ENCODE data around the gene CA12. TPM values are rescaled to one million over a fixed set of nuclear protein-coding genes. Genes with fewer than 3 reads are reported as not detected.

Gene CA12
- total RNA-seq, 2 donors from 2014 or later: 1.3 to 5.5 TPM

DNA sequence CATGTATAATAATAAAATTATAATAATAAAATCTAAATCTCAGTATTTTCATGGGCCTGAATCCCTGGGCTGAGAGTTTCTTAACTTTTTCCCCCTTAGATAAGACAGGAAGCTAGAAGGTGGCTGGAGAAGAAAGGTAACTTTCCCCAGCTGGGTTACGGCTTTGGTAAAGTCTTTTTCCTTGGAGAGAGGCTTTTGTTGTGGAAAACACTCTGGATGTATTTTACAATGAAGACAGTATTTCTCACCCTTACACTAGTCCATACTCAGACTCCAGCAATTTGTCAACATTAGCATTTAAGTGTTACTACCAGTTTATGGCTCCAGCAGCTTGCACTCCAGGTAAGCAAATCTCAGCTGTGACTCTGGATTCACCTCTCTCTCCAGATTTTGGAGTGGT is 69.4 kb downstream of the CA12 start:
- H3K27me3 ChIP-seq: no peaks in the 10 kb centered on the region
- no peaks in the 10 kb centered on the region for H3K9me3 ChIP-seq
- no peak overlapping the region for H3K4me3 ChIP-seq
- DNase-seq (ENCODE audit: low spot score): no peak
- no peak overlapping the region for H3K27ac ChIP-seq
- no peaks in the 10 kb centered on the region for H3K4me1 ChIP-seq
- no peaks in the 10 kb centered on the region for H3K36me3 ChIP-seq
- TF ChIP-seq, protein P1, sequence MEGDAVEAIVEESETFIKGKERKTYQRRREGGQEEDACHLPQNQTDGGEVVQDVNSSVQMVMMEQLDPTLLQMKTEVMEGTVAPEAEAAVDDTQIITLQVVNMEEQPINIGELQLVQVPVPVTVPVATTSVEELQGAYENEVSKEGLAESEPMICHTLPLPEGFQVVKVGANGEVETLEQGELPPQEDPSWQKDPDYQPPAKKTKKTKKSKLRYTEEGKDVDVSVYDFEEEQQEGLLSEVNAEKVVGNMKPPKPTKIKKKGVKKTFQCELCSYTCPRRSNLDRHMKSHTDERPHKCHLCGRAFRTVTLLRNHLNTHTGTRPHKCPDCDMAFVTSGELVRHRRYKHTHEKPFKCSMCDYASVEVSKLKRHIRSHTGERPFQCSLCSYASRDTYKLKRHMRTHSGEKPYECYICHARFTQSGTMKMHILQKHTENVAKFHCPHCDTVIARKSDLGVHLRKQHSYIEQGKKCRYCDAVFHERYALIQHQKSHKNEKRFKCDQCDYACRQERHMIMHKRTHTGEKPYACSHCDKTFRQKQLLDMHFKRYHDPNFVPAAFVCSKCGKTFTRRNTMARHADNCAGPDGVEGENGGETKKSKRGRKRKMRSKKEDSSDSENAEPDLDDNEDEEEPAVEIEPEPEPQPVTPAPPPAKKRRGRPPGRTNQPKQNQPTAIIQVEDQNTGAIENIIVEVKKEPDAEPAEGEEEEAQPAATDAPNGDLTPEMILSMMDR (IDR thresholded peaks at IDR 0.05): no peak

DNA sequence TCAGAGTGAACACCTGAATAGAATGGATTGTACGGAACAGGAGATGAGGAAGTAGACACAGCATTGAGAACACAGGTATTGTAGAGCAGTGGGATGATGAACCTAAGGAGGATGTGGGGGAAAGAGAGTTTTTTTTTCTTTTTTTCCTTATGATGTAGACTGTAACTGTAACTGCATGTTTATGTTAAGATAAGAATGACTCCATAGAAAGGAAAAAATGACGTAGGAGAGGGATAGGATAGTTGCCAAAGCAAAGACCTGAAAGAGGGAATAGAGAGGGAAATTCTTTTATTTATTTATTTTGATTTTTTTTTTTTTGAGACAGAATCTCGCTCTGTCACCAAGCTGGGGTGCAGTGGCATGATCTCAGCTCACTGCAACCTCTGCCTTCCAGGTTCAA is 71.0 kb downstream of the CA12 start:
- no peak overlapping the region for H3K4me3 ChIP-seq
- H3K4me1 ChIP-seq: no peaks in the 10 kb centered on the region
- peaks cover 6% of the 10 kb centered on the region for H3K36me3 ChIP-seq

DNA sequence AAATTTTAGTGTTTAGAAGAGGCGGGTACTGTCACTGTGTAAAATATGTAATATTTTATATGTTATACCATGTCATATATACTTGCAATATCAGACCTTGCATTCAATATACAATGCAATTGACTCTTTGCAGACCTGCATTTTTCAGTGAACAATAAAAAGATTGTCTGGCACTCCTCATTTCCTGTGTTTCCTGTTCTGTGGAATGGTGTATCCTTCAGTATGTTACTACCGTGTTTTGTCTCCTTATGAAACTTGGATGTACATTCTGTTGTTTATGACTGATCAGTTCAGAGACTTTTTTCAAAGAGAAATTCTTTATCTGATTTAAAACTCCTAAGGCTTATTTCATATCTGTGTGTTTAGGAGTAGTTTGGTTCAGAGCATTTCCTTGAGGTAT is 72.7 kb downstream of the CA12 start:
- Histone ChIP-seq H3K9me3 (no peaks in the 10 kb centered on the region), H3K4me1 (no peaks in the 10 kb centered on the region), H3K27ac (no peak overlapping the region), H3K27me3 (no peaks in the 10 kb centered on the region), H3K36me3 (peaks cover 13% of the 10 kb centered on the region), H3K4me3 (no peak overlapping the region)
- DNase-seq (ENCODE audit: low spot score): no peak
- TF ChIP-seq, protein P1 (IDR thresholded peaks at IDR 0.05): no peak

More for the DNA sequence above, 71.0 kb downstream of the CA12 start:
- TF ChIP-seq, protein P1 (IDR thresholded peaks at IDR 0.05): no peak
- Histone ChIP-seq H3K27me3 (no peaks in the 10 kb centered on the region), H3K27ac (no peak overlapping the region), H3K9me3 (no peaks in the 10 kb centered on the region)
- no peak for DNase-seq (ENCODE audit: low spot score)

DNA sequence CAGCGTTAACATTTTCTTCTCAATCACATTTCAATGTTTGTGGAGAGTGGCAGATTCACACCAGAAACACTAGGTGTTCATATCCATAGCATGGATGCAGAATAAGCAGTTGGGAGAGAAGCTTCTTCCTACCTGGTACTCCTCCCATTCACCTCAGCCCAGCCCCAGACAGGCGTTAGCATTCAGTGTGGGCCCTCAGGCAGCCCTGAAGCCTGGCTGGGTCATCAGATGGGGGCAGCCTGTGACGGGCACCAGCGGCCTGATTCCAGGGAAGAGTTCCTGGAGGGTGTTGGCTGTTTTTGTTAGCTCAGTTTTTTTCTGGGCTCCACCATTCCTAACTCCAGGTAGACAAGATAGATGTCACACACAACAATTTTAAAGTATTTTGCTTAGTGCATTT is 73.2 kb downstream of the CA12 start:
- Histone ChIP-seq H3K9me3 (no peaks in the 10 kb centered on the region), H3K27ac (no peak overlapping the region), H3K27me3 (no peaks in the 10 kb centered on the region), H3K36me3 (peaks cover 17% of the 10 kb centered on the region), H3K4me1 (no peaks in the 10 kb centered on the region), H3K4me3 (no peak overlapping the region)
- TF ChIP-seq, protein P1 (IDR thresholded peaks at IDR 0.05): no peak
- no peak for DNase-seq (ENCODE audit: low spot score)

DNA sequence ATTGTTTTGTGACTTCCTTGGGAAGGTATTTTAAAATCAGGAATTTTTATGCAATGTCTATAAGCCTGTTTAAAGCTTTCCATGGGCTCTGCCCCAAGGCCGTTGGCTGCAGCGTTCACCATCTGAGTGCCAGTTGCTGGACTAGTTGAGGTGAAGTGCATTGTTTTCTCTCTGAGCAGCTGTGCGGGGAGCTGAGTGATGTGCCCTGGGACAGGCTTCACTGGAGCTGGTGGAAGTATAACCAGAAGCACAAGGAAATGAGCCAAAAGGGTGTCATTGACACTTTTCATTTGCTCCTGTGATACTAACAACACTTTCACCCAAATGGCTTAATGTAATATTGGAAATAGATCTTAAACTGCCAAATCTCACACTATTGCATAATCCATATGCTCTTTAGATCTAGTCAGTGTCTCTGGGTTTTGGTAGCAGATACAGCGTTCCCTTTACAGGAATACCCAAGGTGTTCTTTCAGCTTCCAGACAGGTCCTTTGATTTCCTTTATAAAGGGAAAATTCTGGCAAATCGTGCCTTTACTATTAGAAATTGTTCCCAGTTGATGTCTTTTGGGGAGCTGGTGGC is 75.1 kb downstream of the CA12 start:
- H3K27ac ChIP-seq: no peak overlapping the region
- TF ChIP-seq, protein P1 (IDR thresholded peaks at IDR 0.05): no peak
- no peak for DNase-seq (ENCODE audit: low spot score)
- H3K27me3 ChIP-seq: no peaks in the 10 kb centered on the region
- H3K4me3 ChIP-seq: no peak overlapping the region
- no peaks in the 10 kb centered on the region for H3K9me3 ChIP-seq
- H3K4me1 ChIP-seq: no peaks in the 10 kb centered on the region
- H3K36me3 ChIP-seq: peaks cover 29% of the 10 kb centered on the region

DNA sequence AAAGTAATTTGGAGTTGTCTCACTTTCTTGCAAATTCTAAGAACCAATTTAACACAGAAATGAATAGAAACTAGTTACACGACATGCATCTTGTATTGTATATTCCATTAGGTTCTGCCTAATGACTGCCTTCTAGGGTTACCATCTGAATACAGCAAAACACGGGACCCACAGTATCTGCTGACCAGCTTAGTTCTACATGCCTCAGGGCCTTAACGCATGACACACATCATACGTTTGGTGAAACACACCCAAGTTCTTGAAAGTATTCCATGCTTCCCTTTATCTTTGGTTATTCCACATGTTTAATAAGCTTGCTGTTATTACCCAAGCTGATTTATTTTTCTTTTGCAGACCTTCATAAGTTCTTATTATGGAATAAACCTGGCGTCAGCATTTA is 76.4 kb downstream of the CA12 start:
- no peaks in the 10 kb centered on the region for H3K9me3 ChIP-seq
- no peaks in the 10 kb centered on the region for H3K4me1 ChIP-seq
- H3K36me3 ChIP-seq: peaks cover 29% of the 10 kb centered on the region
- TF ChIP-seq, protein P1 (IDR thresholded peaks at IDR 0.05): no peak
- H3K4me3 ChIP-seq: no peak overlapping the region
- DNase-seq (ENCODE audit: low spot score): no peak
- H3K27ac ChIP-seq: no peak overlapping the region
- H3K27me3 ChIP-seq: no peaks in the 10 kb centered on the region

Measured in right atrium auricular region (tissue), 2 donors.